Esophagus squamous epithelium (tissue), 4 donors: ENCODE measurements around the gene SLC22A16.

Source experiments
- POLR2A ChIP-seq, 4 donors: fragments of 450-650 bp; IDR thresholded peaks; one replicate each; pipeline ENCODE4 v1.6.1; 2017; ENCODE audit warnings: antibody characterized with exemption in 4 of 4, mild to moderate bottlenecking in 4 of 4, moderate library complexity in 3 of 4
- TF ChIP-seq, protein P1 (sequence below), 6 experiments: fragments of 450-650 bp in 4 of 6; fragments of 200-600 bp in 2 of 6; sonication (generic) in 2 of 6; IDR thresholded peaks; one replicate each; pipeline ENCODE4 v1.5.1; 2016 to 2019; ENCODE audit warnings: antibody characterized with exemption in 6 of 6, mild to moderate bottlenecking in 4 of 6, moderate library complexity in 4 of 6

GRCh38 chr6:110472739-110473138 is 3.7 kb downstream of the SLC22A16 start:
- TF ChIP-seq POLR2A (IDR thresholded peaks at IDR 0.05) = no peak
- TF ChIP-seq, protein P1, sequence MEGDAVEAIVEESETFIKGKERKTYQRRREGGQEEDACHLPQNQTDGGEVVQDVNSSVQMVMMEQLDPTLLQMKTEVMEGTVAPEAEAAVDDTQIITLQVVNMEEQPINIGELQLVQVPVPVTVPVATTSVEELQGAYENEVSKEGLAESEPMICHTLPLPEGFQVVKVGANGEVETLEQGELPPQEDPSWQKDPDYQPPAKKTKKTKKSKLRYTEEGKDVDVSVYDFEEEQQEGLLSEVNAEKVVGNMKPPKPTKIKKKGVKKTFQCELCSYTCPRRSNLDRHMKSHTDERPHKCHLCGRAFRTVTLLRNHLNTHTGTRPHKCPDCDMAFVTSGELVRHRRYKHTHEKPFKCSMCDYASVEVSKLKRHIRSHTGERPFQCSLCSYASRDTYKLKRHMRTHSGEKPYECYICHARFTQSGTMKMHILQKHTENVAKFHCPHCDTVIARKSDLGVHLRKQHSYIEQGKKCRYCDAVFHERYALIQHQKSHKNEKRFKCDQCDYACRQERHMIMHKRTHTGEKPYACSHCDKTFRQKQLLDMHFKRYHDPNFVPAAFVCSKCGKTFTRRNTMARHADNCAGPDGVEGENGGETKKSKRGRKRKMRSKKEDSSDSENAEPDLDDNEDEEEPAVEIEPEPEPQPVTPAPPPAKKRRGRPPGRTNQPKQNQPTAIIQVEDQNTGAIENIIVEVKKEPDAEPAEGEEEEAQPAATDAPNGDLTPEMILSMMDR (IDR thresholded peaks at IDR 0.05) = no peak
